ENCODE measurements around the gene MLXIP.

- TF ChIP-seq, protein P1, sequence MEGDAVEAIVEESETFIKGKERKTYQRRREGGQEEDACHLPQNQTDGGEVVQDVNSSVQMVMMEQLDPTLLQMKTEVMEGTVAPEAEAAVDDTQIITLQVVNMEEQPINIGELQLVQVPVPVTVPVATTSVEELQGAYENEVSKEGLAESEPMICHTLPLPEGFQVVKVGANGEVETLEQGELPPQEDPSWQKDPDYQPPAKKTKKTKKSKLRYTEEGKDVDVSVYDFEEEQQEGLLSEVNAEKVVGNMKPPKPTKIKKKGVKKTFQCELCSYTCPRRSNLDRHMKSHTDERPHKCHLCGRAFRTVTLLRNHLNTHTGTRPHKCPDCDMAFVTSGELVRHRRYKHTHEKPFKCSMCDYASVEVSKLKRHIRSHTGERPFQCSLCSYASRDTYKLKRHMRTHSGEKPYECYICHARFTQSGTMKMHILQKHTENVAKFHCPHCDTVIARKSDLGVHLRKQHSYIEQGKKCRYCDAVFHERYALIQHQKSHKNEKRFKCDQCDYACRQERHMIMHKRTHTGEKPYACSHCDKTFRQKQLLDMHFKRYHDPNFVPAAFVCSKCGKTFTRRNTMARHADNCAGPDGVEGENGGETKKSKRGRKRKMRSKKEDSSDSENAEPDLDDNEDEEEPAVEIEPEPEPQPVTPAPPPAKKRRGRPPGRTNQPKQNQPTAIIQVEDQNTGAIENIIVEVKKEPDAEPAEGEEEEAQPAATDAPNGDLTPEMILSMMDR (IDR thresholded peaks at IDR 0.05) = no peak
- TF ChIP-seq POLR2A (IDR thresholded peaks at IDR 0.05) = no peak
Measured at GRCh38 chr12:122104844-122105243, 26.3 kb downstream of the MLXIP start.
